ENCODE data around the gene AGAP4.
"Not testable (repeated sequence)": the region's sequence is repeated elsewhere in the genome, so short reads cannot be mapped to it uniquely, and the experiment has no call there.

AGAP4 gene

DNA sequence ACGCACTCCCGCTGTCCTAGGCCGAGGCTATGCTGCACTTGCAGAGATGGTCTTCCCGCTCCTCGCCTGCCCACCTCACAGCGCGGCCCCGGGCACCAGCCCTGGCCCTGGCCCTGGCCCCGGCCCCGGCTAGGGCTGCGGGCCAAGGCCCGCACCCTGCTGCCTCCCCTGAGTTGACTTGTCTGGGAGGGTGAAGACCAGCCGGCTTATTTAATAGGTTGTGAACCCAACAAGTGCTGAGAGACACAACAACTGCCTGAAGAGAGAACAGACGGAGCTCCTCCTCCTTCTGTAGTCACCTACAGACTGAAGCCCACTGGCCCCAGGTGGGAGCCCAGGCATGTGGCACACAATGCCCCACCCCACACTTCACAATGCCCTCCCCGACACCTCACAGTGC, at the start of gene AGAP4:
Gene AGAP4 (minus strand): TSS at position 101 of the 400 bp plus-strand sequence. CDS start 153 bp downstream, outside the sequence.
- not testable (repeated sequence) for DNase-seq (ENCODE audit: low read depth in 2 of 2)

DNA sequence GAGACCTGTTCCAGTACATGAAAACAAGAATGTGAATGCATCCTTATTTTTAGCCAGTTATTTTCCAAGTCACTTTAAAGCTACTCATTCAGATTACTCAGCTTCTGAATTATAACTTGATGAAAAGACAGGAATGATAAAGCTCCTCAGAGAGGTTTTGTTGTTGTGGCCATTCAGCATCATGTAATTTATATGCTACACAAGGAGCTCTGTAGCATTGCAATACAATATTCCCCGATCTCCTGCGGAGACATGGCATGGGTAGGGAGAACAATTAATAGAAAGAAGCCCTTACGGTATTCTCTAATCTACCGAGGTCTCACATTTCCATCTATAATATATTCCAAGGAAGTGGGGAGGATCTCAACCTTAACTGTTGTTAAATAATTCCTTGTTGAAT, 43.4 kb upstream of the AGAP4 start:
- not testable (repeated sequence) for DNase-seq (ENCODE audit: low read depth in 2 of 2)

DNA sequence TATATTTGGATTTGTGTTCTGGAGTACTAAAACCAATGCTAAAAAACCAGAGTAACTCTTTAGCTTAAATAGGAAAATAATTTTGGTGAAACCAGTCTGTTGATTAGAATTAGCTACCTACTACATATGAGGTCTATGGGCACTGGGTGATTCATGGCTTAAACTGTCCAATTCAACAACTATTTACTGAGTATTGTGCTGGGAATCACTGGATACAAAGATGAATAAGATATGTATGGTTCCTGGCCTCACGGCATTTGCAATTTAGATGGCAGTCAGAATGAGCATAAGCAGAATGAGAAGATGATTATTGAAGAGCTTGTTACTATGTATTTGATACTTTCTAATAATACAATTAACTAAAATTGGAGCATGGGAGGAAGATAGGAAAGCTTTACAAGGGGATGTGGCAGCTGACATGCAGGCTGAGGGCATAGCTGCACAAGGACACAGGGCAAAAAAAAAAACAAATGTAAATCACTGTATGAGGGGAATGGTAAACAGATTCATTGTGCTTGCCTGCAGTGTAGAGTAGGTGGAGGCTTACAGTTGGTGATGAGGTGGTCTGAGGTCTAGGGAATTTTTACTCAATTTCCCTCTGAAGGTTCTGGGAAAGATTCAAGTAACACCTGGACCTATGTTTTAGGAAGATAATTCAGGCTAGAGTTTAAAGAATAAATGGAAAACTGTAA, 42.4 kb upstream of the AGAP4 start:
- DNase-seq (ENCODE audit: low read depth in 2 of 2), result not testable (repeated sequence)

DNA sequence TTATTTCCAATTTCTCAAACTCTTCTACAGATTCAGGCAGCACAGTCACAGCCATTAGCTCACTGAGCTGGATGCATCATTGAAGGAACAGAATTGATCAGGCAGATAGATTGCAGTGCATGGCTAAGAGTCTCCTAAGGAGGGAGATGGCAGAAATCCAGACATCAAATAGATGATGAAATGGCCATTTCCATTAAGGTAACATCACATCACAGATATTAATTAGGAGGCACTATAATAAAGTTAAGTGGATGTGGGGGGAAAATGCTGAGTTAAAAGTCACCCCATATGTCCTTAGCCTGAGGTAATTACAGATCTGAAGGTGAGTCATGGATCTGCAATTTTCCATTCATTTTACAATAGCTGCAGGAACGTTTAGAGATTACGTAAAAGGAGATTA, 35.6 kb upstream of the AGAP4 start:
- not testable (repeated sequence) for DNase-seq (ENCODE audit: low read depth in 2 of 2)

DNA sequence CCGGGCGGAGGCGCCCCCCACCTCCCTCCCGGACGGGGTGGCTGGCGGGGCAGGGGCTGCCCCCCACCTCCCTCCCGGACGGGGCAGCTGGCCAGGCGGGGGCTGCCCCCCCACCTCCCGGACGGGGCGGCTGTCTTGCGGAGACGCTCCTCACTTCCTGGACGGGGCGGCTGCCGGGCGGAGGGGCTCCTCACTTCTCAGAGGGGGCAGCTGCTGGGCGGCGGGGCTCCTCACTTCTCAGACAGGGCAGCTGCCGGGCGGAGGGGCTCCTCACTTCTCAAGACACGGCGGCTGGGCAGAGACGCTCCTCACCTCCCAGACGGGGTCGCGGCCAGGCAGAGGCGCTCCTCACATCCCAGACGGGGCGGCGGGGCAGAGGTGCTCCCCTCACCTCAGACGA, 18.1 kb upstream of the AGAP4 start:
- not testable (repeated sequence) for DNase-seq (ENCODE audit: low read depth in 2 of 2)

DNA sequence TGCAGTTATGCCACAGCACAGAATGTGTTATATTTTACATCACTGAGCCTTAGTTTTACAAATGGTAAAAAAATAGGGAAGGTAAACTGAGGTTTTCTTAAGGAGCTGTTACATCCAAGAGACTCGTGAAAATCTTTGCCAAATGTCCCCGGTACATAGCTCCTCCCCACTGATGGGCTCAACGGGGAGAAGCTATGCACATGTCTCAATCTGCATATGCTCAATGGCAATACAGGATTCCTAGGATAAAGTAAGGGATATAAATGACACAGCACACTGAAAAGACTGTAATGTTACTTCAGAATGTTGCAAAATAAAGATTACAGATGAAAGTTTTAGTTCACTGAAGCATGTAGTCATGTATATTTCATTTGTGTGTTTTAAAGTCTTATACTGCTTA, 17.0 kb upstream of the AGAP4 start:
- not testable (repeated sequence) for DNase-seq (ENCODE audit: low read depth in 2 of 2)

DNA sequence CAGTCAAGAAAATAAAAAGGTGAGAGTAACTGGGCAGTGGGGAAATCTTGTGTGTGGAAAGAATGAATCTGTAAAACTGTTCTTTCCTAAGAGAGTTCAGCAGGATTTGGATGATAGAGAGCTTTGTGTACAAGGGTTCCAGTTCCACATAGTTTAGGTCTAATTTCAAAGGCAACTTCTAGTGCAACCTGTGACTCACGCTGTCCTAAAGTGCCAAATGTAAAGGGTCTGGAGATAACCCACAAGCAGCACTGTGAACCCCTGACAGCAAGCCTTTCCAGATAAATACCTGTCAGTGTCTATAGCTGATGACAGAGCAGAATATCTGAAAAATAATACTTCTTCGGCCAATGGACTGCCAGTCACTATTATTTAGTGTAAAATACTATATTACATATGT, 16.3 kb upstream of the AGAP4 start:
- not testable (repeated sequence) for DNase-seq (ENCODE audit: low read depth in 2 of 2)

DNA sequence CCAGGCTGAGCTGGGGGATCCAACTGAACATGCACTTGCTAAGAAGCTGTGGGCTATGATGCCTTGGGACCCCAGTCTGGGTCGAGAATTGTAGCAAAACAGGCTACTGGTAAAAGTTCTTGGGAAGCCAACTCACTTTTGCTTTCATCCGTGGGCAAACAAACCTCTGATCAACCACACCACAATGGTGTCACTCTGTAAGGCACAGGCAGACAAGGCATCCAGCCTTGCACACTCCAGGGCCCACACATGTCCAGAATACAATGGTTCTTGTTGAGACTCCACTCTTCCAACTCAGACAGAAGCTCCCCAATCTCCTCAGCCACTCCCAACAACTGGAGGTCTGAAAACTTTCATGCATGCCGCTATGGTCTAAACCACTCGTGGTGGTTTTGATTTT, 10.6 kb upstream of the AGAP4 start:
- DNase-seq (ENCODE audit: low read depth in 2 of 2), result not testable (repeated sequence)

DNA sequence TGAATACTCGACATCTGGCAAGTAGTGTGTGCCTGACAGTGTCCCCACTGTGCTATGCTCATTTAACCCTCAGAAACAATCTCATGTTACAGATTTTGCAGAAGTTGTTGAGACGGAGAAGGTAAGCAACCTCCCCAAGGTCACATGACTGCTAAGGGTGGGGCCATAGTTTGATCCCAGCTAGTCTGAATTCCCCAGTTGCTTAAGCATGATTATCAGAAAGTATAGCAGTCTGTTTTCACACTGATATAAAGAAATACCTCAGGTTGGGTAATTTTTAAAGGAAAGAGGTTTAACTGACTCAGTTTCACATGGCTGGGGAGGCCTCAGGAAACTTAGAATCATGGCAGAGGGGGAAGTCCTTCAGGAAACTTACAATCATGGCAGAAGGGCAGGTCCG, 1.2 kb upstream of the AGAP4 start:
- not testable (repeated sequence) for DNase-seq (ENCODE audit: low read depth in 2 of 2)

DNA sequence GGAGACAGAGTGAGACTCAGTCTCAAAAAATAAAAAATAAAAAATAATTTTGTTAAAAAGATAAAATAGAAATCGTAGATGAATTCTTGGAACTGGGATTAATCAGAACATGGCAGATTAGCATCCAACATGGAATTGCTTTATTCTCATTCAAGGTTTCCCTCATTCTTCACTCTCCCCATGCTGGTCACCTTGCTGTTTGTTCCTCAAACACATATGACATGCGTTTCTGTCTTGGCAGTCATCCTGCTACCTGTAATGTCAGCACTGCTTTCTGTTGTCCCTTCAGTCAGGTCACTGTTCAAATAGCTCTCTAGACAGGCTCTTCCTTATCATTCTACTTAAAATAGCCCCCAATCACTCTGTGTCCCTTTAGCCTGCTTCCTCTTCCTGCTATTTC, 24.4 kb downstream of the AGAP4 start:
- DNase-seq (ENCODE audit: low read depth in 2 of 2), result not testable (repeated sequence)

DNA sequence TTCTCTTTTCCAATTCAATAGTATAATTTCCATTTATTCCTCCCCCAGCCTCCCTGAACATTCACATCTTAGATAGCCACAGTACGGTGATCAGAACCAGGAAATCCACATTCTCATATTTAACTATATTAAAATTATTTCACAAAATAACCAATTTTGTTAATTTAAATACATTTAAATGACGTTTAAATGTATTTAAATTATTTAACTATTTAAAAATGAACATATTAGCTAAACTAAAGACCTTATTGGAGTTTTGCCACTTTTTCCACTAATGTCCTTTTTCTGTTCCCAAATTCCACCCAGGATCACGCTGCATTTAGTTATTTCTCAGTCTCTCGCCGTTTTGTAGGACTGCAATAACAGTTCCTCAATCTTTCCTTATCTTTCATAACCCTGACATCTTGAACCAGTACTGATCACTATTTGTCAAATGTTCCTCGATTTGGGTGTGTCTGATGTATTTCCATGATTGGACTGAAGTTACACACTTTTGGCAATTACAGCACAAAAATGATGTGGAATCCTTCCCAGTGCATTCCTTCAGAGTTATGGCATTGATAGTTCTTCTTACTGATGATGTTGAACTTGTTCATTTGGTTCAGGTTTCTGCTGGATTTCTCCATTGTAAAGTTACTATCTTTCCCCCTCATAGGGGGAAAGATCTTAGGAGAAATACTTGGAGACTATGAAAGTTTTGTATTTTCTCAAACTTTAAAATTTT, 27.0 kb downstream of the AGAP4 start:
- DNase-seq (ENCODE audit: low read depth in 2 of 2), result not testable (repeated sequence)

DNA sequence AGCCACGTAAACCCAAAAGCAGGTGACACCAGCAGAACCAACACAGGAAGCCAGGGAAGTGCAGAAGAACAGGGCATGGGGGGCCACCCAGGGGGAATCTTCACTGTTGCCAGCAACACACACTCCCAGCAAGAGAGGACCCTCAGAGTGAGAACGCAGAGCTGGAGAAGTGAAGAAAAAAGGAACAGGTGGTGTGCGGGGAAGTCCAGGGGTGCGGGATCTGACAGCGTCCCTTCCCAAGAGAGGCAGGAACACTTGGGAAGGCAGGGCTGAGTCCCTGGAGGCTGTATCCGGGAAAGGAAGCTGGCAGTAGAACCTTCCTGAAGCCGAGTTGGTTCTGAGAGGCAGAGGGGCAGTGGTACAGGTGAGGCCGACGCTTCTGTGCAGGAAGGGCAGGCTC, 27.7 kb downstream of the AGAP4 start:
- DNase-seq (ENCODE audit: low read depth in 2 of 2), result no peak

DNA sequence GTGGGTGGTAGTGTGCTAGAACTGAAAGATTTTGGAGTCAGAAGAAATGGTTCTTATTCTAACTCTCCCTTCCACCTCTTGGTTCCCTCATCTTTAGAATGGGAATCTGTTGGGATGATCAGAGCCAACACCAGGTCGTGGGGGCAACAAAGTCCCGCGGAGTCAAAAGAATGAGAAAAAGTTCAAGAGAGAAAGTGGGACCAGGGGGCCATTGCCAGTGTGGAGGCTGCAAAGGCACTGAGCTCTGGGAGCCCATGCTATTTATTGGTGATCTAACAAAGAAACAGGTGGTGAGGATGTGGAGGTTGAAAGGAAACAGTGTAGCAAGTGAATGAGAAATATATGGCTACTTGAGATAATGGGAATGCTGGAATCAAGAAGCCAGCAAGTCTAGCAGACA, 29.4 kb downstream of the AGAP4 start:
- DNase-seq (ENCODE audit: low read depth in 2 of 2), result no peak

DNA sequence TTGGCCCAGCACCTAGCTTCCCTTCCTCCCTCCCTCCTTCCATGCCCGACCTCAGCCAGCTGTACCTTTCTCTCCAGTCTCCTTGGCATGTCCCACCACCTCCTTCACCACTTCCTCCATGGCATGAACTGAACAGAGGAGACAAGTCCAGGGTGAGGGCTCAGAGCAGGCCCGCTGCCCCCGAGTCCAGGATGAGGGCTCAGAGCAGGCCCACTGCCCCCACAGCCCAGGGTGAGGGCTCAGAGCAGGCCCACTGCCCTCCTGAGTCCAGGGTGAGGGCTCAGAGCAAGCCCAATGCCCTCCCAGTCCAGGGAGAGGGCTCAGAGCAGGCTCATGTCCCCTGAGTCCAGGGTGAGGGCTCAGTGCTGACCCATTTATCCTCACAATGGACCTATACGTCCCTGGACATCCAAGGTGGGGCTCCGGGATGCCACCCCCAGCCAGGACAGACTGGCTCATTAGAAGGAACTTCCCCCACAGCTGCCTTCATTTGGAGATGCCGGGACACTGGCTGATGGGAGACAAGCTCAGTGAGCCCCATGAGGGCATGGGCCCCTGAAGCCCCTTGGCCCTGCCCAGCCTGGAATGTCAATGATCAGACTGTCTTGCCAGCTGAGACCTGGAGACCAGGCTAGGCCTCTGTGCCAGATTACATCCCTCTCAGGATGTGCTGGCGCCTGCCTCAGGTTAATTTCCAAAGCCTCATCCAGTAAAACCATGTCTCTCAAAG, 30.0 kb downstream of the AGAP4 start:
- no peak for DNase-seq (ENCODE audit: low read depth in 2 of 2)

DNA sequence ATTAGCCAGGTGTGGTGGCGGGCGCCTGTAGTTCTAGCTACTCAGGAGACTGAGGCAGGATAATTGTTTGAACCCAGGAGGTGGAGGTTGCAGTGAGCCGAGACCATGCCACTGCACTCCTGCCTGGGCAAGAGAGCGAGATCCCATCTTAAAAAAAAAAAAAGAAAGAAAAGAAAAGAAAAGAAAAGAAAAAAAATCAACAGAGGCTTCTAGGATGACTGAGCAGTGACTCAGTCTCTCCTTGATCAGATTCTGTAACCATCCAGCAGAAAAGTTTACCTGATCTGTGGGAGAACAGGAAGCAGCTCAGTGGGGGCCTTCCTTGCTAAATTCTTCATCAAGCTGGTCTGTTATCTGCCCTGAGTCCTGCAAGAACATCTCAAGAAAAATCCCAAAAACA, 33.2 kb downstream of the AGAP4 start:
- DNase-seq (ENCODE audit: low read depth in 2 of 2), result not testable (repeated sequence)

DNA sequence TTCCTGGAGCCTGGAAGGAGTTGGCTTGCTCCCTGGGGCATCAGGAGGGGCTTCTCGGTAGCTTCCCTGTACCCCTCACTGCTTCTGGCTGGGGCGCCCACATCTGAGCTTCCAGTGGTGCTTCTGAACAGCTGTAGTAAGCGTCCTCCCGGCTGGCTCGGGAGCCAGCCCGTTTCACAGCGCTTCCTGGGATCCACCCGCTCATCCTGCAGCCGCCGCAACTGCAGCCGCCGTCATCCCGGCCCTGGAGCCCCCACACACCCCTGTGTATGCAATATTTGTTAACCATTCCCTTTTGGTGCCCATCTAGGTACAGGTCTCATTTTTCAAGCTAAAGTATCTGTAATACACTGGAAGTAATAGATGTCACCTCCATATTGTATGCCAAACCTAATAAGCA, 34.3 kb downstream of the AGAP4 start:
- not testable (repeated sequence) for DNase-seq (ENCODE audit: low read depth in 2 of 2)

DNA sequence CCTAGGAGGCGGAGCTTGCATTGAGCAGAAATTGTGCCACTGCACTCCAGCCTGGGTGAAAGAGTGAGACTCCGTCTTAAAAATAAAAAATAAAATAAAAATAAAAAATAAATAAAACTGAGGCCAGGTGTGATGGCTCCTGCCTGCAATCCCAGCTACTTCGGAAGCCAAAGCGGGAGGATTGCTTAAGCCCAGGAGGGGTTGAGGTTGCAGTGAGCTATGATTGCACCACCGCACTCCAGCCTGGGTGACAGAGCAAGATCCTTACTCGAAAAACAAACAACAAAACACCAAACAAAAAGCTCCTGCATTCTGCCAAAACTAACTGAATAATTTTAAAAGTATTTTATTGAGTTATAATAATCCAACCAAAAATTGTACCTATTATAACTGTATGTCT, 36.2 kb downstream of the AGAP4 start:
- no peak for DNase-seq (ENCODE audit: low read depth in 2 of 2)

DNA sequence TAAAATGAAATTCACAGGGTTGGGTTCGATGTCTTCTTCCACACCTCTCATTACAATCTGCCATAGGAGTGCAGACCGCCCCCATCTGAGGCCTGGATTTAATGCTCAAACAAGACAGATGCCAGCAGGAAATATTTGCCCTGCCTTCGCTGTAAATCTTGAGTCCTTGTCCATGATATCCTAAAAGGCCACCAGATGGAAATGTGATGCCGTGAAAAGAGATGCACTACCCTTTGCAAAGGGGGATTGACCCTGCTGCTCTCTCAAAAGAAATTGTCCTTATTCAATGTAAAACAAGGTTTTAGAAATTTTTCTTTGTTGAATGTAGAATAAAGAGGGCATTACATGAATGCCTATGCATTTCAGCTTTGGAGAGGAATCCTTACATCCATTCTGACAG, 37.5 kb downstream of the AGAP4 start:
- DNase-seq (ENCODE audit: low read depth in 2 of 2), result no peak

DNA sequence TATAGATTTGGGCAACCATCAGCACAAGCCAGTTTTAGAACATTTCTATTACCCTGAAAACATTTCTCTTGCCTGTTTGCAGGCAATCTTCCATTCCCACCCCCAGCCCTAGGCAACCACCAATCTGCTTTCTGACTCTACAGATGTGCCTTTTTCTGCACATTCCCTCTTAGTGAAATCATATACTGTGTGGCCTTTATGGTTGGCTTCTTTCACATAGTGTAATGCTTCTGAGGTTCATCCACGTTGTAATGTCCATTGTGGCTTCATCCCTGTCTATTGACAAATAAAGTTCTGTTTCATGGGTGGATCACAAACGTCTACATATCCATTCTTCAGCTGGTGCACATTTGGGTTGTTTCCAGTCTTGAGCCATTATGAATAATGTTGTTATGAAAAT, 42.3 kb downstream of the AGAP4 start:
- not testable (repeated sequence) for DNase-seq (ENCODE audit: low read depth in 2 of 2)

DNA sequence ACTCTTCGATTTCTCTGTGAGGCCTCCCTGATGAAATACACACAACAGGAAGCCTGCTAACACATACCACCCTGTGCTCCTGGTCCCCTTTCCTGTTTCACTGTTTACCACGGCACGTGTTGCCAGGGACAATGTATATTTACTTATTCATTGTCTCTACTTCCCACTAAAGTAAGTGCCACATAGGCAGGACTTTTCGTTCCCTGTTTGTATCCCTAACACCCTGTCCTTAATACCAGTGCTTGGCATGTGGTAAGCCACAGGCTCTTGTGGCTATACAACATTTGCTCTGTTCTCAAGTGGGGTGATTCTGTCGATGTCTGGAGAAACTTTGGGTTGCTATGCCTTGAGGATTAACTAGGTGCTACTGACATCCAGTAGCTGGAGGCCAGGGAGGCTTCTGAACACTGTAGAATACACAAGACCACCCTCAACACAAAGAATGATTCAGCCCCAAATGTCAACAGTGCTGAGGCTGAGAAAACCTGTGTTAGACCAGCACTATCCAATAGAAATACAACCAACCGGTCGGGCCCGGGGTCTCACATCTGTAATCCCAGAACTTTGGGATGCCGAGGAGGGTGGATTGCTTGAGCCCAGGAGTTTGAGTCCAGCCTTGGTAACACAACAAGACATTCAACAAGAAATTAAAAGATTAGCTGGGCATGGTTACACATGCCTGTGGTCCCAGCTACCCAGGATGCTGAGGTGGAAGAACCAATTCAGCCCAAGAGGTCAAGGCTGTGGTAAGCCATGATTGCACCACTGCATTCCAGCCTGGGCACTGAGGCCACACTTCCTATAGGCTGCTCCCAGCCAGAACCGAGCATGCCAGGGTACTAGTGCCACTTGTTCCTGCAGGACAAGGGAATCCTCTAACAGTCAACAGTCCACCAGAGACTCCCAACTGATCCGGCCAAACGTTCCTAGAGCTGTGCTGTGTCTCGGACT, 44.0 kb downstream of the AGAP4 start:
- DNase-seq (ENCODE audit: low read depth in 2 of 2), result not testable (repeated sequence)

DNA sequence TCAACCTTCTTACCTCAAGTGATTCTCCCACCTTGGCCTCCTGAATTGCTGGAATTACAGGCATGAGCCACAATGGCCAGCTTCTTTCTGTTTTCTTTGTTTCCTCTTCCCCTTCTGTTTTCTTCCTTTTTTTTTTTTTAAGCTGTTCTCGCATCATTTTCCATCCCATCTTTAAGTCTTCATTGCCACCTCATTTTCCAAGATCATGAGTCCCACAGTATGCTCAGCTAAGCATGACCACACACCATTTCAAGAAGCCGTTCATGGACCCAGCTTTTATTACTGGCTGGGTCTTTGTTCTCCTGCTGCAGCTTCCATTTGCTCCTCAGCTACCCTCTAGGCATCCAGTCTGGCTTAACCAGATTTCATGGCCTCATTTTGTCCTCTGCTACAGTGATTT, 52.5 kb downstream of the AGAP4 start:
- not testable (repeated sequence) for DNase-seq (ENCODE audit: low read depth in 2 of 2)
